Caco-2 (cell line): ENCODE data around the gene TFAP2B. TPM values are rescaled to one million over a fixed set of nuclear protein-coding genes. Genes with fewer than 3 reads are reported as not detected.

Experiments
- BruUV-seq: library from RNA; stranded (reverse); fragments of 400-500 nt; replicated peaks from 2 replicates; lab custom pipeline; 2021; lab: Mats Ljungman, UMichigan
- CTCF ChIA-PET: fragments of 300-600 bp; sonication (Branson Sonifier 250); formaldehyde crosslinking; loops from one replicate; lab custom pipeline; 2022; ENCODE audit warnings: antibody characterized with exemption; lab: Charles Lee
- POLR2A ChIA-PET: fragments of 300-600 bp; sonication (Branson Sonifier 250); formaldehyde crosslinking; loops from one replicate; lab custom pipeline; 2022; ENCODE audit warnings: antibody characterized with exemption; lab: Charles Lee
- DNase-seq, 2 experiments: peaks; one replicate each; pipeline versions ENCODE4 v3.0.0 to v3.0.0-alpha.2; 2020 to 2022
- H3K27me3 ChIP-seq: replicated peaks from 2 replicates; pipeline ENCODE4 v1.6.0; 2011; ENCODE audit warnings: low read length; ENCODE audit not compliant: control insufficient read depth, insufficient read depth
- H3K36me3 ChIP-seq: 2 replicates; pipeline ENCODE4 v1.5.1; 2011; ENCODE audit warnings: low read length; ENCODE audit not compliant: control insufficient read depth, insufficient read depth
- H3K4me1 ChIP-seq: fragments of 250-450 bp; sonication (Bioruptor Pico); 2 replicates; pipeline ENCODE4 v1.5.1; 2020; ENCODE audit warnings: mild to moderate bottlenecking
- H3K4me3 ChIP-seq: 2 replicates; pipeline ENCODE4 v1.5.1; 2011; ENCODE audit warnings: low read depth, mild to moderate bottlenecking, control low read depth, low read length
- H3K9me3 ChIP-seq: fragments of 250-450 bp; sonication (Bioruptor Pico); 2 replicates; pipeline ENCODE4 v1.5.1; 2020; ENCODE audit warnings: mild to moderate bottlenecking, moderate library complexity
- H3K27ac Mint-ChIP-seq: one replicate; pipeline ENCODE4 v1.8.0; 2022; ENCODE audit warnings: mixed read lengths; ENCODE audit not compliant: unreplicated experiment
- H3K27me3 Mint-ChIP-seq: one replicate; pipeline ENCODE4 v1.8.0; 2022; ENCODE audit warnings: mixed read lengths; ENCODE audit not compliant: insufficient read depth, unreplicated experiment
- H3K36me3 Mint-ChIP-seq: one replicate; pipeline ENCODE4 v1.8.0; 2022; ENCODE audit warnings: mild to moderate bottlenecking, mixed read lengths; ENCODE audit not compliant: insufficient read depth, unreplicated experiment
- H3K4me1 Mint-ChIP-seq: one replicate; pipeline ENCODE4 v1.8.0; 2022; ENCODE audit warnings: low read depth, mixed read lengths; ENCODE audit not compliant: unreplicated experiment
- H3K4me3 Mint-ChIP-seq: one replicate; pipeline ENCODE4 v1.8.0; 2022; ENCODE audit warnings: mild to moderate bottlenecking, moderate library complexity, mixed read lengths; ENCODE audit not compliant: unreplicated experiment
- H3K9me3 Mint-ChIP-seq: one replicate; pipeline ENCODE4 v1.8.0; 2022; ENCODE audit warnings: mixed read lengths; ENCODE audit not compliant: unreplicated experiment
- intact Hi-C: fragments of 100-400 bp; cut with micrococcal nuclease; formaldehyde crosslinking; loops from one replicate; pipeline ENCODE4 v1.10.0; 2022; ENCODE audit not compliant: unreplicated experiment
- total RNA-seq: library from RNA; stranded (reverse); gene quantifications from 2 replicates; pipeline ENCODE4 v1.2.3, GENCODE V29; 2022
- TF ChIP-seq, protein P1 (sequence below), 2 experiments: fragments of 200-600 bp in 1 of 2; IDR thresholded peaks; 1 replicate in 1 of 2; 2 replicates in 1 of 2; pipeline versions ENCODE4 v1.5.1 to v1.8.0; 2011 to 2022; ENCODE audit warnings: antibody characterized with exemption in 1 of 2, control low read depth in 1 of 2, inconsistent platforms in 1 of 2, low read depth in 1 of 2, low read length in 1 of 2, mild to moderate bottlenecking in 1 of 2, moderate library complexity in 1 of 2; ENCODE audit not compliant: insufficient read depth in 1 of 2, severe bottlenecking in 1 of 2, unreplicated experiment in 1 of 2

The TFAP2B gene
- total RNA-seq, 1 experiment from 2014 or later = not detected

DNA sequence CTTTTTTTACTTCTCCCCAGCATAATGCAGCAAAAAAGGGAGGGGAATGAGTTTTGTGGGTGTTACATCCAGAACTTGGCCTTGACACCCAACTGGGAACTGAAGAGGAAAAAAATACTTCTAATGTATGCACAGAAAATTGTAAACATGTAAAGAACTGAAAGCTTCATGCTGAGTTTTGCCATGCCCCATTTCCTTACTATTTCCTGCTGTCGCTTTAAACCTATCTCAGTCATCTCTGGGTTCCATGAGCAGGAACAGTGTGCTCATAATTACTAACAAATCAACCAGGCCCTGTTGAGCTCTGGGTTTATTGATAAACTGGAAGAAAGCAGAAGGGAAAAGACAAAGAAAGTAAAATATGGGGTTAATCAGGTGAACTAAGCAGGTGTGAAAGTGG, 14.2 kb downstream of the TFAP2B start:
- ChIA-PET POLR2A (no interaction called here), CTCF (no interaction called here)
- no peaks in the 10 kb centered on the region for H3K4me1 ChIP-seq
- no peaks in the 10 kb centered on the region for H3K4me1 Mint-ChIP-seq
- intact Hi-C loops = no loop called here
- TF ChIP-seq, protein P1, sequence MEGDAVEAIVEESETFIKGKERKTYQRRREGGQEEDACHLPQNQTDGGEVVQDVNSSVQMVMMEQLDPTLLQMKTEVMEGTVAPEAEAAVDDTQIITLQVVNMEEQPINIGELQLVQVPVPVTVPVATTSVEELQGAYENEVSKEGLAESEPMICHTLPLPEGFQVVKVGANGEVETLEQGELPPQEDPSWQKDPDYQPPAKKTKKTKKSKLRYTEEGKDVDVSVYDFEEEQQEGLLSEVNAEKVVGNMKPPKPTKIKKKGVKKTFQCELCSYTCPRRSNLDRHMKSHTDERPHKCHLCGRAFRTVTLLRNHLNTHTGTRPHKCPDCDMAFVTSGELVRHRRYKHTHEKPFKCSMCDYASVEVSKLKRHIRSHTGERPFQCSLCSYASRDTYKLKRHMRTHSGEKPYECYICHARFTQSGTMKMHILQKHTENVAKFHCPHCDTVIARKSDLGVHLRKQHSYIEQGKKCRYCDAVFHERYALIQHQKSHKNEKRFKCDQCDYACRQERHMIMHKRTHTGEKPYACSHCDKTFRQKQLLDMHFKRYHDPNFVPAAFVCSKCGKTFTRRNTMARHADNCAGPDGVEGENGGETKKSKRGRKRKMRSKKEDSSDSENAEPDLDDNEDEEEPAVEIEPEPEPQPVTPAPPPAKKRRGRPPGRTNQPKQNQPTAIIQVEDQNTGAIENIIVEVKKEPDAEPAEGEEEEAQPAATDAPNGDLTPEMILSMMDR (IDR thresholded peaks at IDR 0.05; ENCODE audit: insufficient read depth in 1 of 2, low read depth in 1 of 2, low read length in 1 of 2, severe bottlenecking in 1 of 2, unreplicated experiment in 1 of 2) = no peak
- H3K9me3 ChIP-seq = no peaks in the 10 kb centered on the region
- no peaks in the 10 kb centered on the region for H3K36me3 Mint-ChIP-seq
- BruUV-seq = no TSS peak
- no peaks in the 10 kb centered on the region for H3K27me3 ChIP-seq
- peaks cover 14% of the 10 kb centered on the region for H3K27me3 Mint-ChIP-seq
- H3K36me3 ChIP-seq = no peaks in the 10 kb centered on the region
- no peak overlapping the region for H3K27ac Mint-ChIP-seq
- DNase-seq = no peak
- H3K4me3 Mint-ChIP-seq = no peak overlapping the region
- no peak overlapping the region for H3K4me3 ChIP-seq
- H3K9me3 Mint-ChIP-seq = no peaks in the 10 kb centered on the region

DNA sequence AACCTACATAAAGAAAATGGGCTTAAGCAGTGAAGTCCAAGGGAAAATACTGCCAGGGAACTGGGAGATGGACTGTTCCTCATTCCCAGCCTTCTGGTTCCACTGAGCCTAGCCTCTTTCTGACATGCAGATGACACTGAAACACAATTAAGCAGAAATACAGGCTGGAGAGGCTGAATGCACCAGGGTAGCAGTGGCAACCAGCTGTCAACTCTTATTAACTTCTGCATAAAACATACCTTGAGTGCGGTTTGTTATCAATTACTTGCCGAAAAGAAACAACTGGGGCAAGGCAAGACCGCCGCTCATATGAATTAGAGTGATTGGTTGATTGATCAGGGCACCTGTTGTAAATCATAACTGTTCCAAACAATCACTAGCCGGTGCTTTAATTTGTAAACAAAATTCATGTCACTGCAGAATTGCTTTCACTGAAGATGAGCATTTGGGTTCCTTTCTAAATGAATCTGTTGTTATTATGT, 16.3 kb downstream of the TFAP2B start:
- Mint-ChIP-seq H3K27me3 (peaks cover 11% of the 10 kb centered on the region), H3K27ac (no peak overlapping the region), H3K36me3 (no peaks in the 10 kb centered on the region), H3K4me3 (no peak overlapping the region), H3K9me3 (no peaks in the 10 kb centered on the region), H3K4me1 (no peaks in the 10 kb centered on the region)
- DNase-seq = no peak
- Histone ChIP-seq H3K9me3 (no peaks in the 10 kb centered on the region), H3K4me1 (no peaks in the 10 kb centered on the region), H3K27me3 (no peaks in the 10 kb centered on the region), H3K36me3 (no peaks in the 10 kb centered on the region), H3K4me3 (no peak overlapping the region)
- no TSS peak for BruUV-seq
- TF ChIP-seq, protein P1 (IDR thresholded peaks at IDR 0.05; ENCODE audit: insufficient read depth in 1 of 2, low read depth in 1 of 2, low read length in 1 of 2, severe bottlenecking in 1 of 2, unreplicated experiment in 1 of 2) = no peak
- ChIA-PET CTCF (no interaction called here), POLR2A (no interaction called here)
- intact Hi-C loops = no loop called here

DNA sequence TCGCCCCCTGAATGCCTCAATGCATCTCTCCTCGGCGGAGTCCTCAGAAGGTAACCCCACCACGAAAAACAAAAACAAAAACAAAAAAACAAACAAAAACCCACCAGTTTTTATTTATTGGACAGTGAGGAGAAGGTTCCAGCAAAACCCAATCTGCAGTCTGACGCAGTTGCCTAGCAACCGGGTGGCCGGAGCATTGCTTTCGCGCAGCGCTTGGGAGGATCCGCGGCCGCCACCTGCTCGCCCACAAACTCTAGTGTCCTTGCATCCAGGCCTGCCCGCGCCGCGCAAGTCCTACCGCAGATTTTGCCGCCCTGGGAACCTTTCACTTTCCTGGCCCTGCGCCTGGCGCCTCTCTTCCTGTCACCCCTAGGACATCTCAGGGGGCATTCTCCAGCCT, 17.6 kb downstream of the TFAP2B start:
- TF ChIP-seq, protein P1 (IDR thresholded peaks at IDR 0.05; ENCODE audit: insufficient read depth in 1 of 2, low read depth in 1 of 2, low read length in 1 of 2, severe bottlenecking in 1 of 2, unreplicated experiment in 1 of 2) = no peak
- Mint-ChIP-seq H3K27me3 (peaks cover 15% of the 10 kb centered on the region), H3K4me3 (no peak overlapping the region), H3K4me1 (no peaks in the 10 kb centered on the region), H3K9me3 (no peaks in the 10 kb centered on the region), H3K27ac (no peak overlapping the region), H3K36me3 (no peaks in the 10 kb centered on the region)
- POLR2A ChIA-PET = no interaction called here
- DNase-seq = no peak
- H3K4me3 ChIP-seq = no peak overlapping the region
- no peaks in the 10 kb centered on the region for H3K4me1 ChIP-seq
- H3K36me3 ChIP-seq = no peaks in the 10 kb centered on the region
- no peaks in the 10 kb centered on the region; the same call in 1 of the 2 replicates for H3K27me3 ChIP-seq
- intact Hi-C loops = no loop called here
- H3K9me3 ChIP-seq = no peaks in the 10 kb centered on the region
- CTCF ChIA-PET = no interaction called here
- BruUV-seq = no TSS peak
